H1 (cell line): ENCODE results near the gene PLCL2. TPM values are rescaled to one million over a fixed set of nuclear protein-coding genes. Genes with fewer than 3 reads are reported as not detected.

Source experiments
- CTCF ChIA-PET: fragments of 300-600 bp; sonication (Branson Sonifier 250); formaldehyde crosslinking; loops from one replicate; lab custom pipeline; 2021; ENCODE audit not compliant: partially characterized antibody; lab: Charles Lee
- POLR2A ChIA-PET: fragments of 300-600 bp; sonication (Branson Sonifier 250); formaldehyde crosslinking; loops from one replicate; lab custom pipeline; 2021; ENCODE audit warnings: inconsistent platforms; ENCODE audit not compliant: partially characterized antibody; lab: Charles Lee
- DNase-seq, 2 experiments: peaks; one replicate each; pipeline versions ENCODE4 v3.0.0 to v3.0.0-alpha.2; 2010 to 2022; ENCODE audit warnings: low spot score in 2 of 2, low read depth in 1 of 2, mixed read lengths in 1 of 2
- FAIRE-seq: peaks from 2 replicates; lab custom pipeline; 2011; peaks lifted over from hg19 to GRCh38; lab: Jason Lieb, UNC
- H2AFZ ChIP-seq: 2 replicates; pipeline ENCODE4 v1.8.1; 2012; ENCODE audit warnings: low read length, inconsistent platforms
- H2AK5ac ChIP-seq: 2 replicates; pipeline ENCODE4 v1.6.1; 2013; ENCODE audit warnings: low read depth, low read length
- H2BK120ac ChIP-seq: replicated peaks from 2 replicates; pipeline ENCODE3; 2013; ENCODE audit warnings: low read depth, low read length, inconsistent platforms
- H2BK12ac ChIP-seq: 2 replicates; pipeline ENCODE4 v1.6.1; 2013; ENCODE audit warnings: low read depth, low read length
- H2BK15ac ChIP-seq: 2 replicates; pipeline ENCODE4 v1.6.1; 2013; ENCODE audit warnings: low read length
- H2BK20ac ChIP-seq: 2 replicates; pipeline ENCODE4 v1.6.1; 2013; ENCODE audit warnings: low read length
- H2BK5ac ChIP-seq: 2 replicates; pipeline ENCODE4 v1.6.1; 2013; ENCODE audit warnings: low read depth, low read length
- H3K14ac ChIP-seq: 2 replicates; pipeline ENCODE4 v1.6.1; 2013; ENCODE audit warnings: inconsistent platforms; ENCODE audit not compliant: insufficient read length
- H3K18ac ChIP-seq: 2 replicates; pipeline ENCODE4 v1.6.1; 2013; ENCODE audit warnings: low read length; ENCODE audit errors: extremely low read depth
- H3K23ac ChIP-seq: 2 replicates; pipeline ENCODE4 v1.6.1; 2013; ENCODE audit warnings: inconsistent platforms; ENCODE audit not compliant: insufficient read length
- H3K23me2 ChIP-seq: 2 replicates; pipeline ENCODE4 v1.6.1; 2013; ENCODE audit warnings: low read depth, low read length
- H3K27ac ChIP-seq: 2 replicates; pipeline ENCODE4 v1.6.1; 2011; ENCODE audit warnings: low read depth, low read length, inconsistent platforms
- H3K27me3 ChIP-seq, 4 experiments: replicated peaks in 1 of 4; 1 replicate in 1 of 4; 2 replicates in 3 of 4; pipeline versions ENCODE4 v1.6.1 to v1.8.1; 2011 to 2013; ENCODE audit warnings: low read length in 3 of 4, mild to moderate bottlenecking in 3 of 4, inconsistent platforms in 2 of 4, mixed read lengths in 2 of 4, moderate library complexity in 1 of 4; ENCODE audit not compliant: control insufficient read depth in 3 of 4, insufficient read depth in 3 of 4; ENCODE audit errors: extremely low read depth in 1 of 4
- H3K36me3 ChIP-seq, 4 experiments: 2 replicates each; pipeline versions ENCODE4 v1.6.1 to v1.8.1; 2011 to 2013; ENCODE audit warnings: mild to moderate bottlenecking in 4 of 4, low read length in 3 of 4, moderate library complexity in 2 of 4, control low read depth in 1 of 4, inconsistent platforms in 1 of 4; ENCODE audit not compliant: insufficient read depth in 4 of 4, control insufficient read depth in 2 of 4
- H3K4ac ChIP-seq: replicated peaks from 2 replicates; pipeline ENCODE3; 2013; ENCODE audit warnings: low read length, low read depth, mixed read lengths, inconsistent platforms; ENCODE audit not compliant: insufficient read length
- H3K4me1 ChIP-seq, 4 experiments: replicated peaks in 1 of 4; 1 replicate in 1 of 4; 2 replicates in 3 of 4; pipeline versions ENCODE4 v1.6.1 to v1.8.1; 2011 to 2013; ENCODE audit warnings: low read length in 3 of 4, inconsistent platforms in 2 of 4, mixed read lengths in 1 of 4; ENCODE audit not compliant: insufficient read depth in 4 of 4, control insufficient read depth in 3 of 4
- H3K4me2 ChIP-seq, 2 experiments: 2 replicates each; pipeline versions ENCODE4 v1.6.1 to v1.8.1; 2011 to 2013; ENCODE audit warnings: low read depth in 2 of 2, low read length in 2 of 2, control low read depth in 1 of 2, inconsistent platforms in 1 of 2, mild to moderate bottlenecking in 1 of 2; ENCODE audit not compliant: insufficient read depth in 1 of 2
- H3K4me3 ChIP-seq, 4 experiments: fragments of 200-600, 300-600 bp in 1 of 4; sonication (generic), shearing (Covaris generic), sonication (Bioruptor Twin) in 1 of 4; 2 replicates each; pipeline versions ENCODE4 v1.5.1 to v1.8.1; 2011 to 2016; ENCODE audit warnings: low read length in 4 of 4, low read depth in 3 of 4, control low read depth in 2 of 4, inconsistent platforms in 2 of 4, mild to moderate bottlenecking in 2 of 4, mixed read lengths in 1 of 4, moderate library complexity in 1 of 4; ENCODE audit not compliant: insufficient read depth in 2 of 4; ENCODE audit errors: extremely low read depth in 1 of 4
- H3K56ac ChIP-seq: replicated peaks from 2 replicates; pipeline ENCODE3; 2013; ENCODE audit warnings: low read depth, mild to moderate bottlenecking, mixed read lengths, low read length, inconsistent platforms; ENCODE audit not compliant: insufficient read length
- H3K79me1 ChIP-seq: 2 replicates; pipeline ENCODE4 v1.6.1; 2013; ENCODE audit warnings: low read depth, low read length, control low read depth
- H3K79me2 ChIP-seq, 2 experiments: 2 replicates each; pipeline versions ENCODE4 v1.6.1 to v1.8.1; 2012 to 2013; ENCODE audit warnings: low read length in 2 of 2, mild to moderate bottlenecking in 2 of 2, inconsistent platforms in 1 of 2; ENCODE audit not compliant: insufficient read depth in 2 of 2, control insufficient read depth in 1 of 2
- H3K9ac ChIP-seq, 4 experiments: replicated peaks in 1 of 4; 1 replicate in 1 of 4; 2 replicates in 3 of 4; pipeline versions ENCODE4 v1.6.1 to v1.8.1; 2011 to 2013; ENCODE audit warnings: low read depth in 3 of 4, low read length in 3 of 4, control low read depth in 2 of 4, mild to moderate bottlenecking in 2 of 4, moderate library complexity in 2 of 4, inconsistent platforms in 1 of 4; ENCODE audit errors: extremely low read depth in 1 of 4
- H3K9me3 ChIP-seq, 2 experiments: 2 replicates each; pipeline versions ENCODE4 v1.6.1 to v1.8.1; 2012 to 2013; ENCODE audit warnings: mild to moderate bottlenecking in 2 of 2, moderate library complexity in 2 of 2, control low read depth in 1 of 2, inconsistent platforms in 1 of 2, low read depth in 1 of 2, low read length in 1 of 2, mixed read lengths in 1 of 2; ENCODE audit not compliant: insufficient read depth in 2 of 2
- H4K20me1 ChIP-seq, 2 experiments: replicated peaks in 1 of 2; 2 replicates each; pipeline versions ENCODE3 to v1.8.1; 2011 to 2013; ENCODE audit warnings: inconsistent platforms in 2 of 2, low read length in 2 of 2, mild to moderate bottlenecking in 1 of 2; ENCODE audit not compliant: insufficient read depth in 2 of 2, control insufficient read depth in 1 of 2
- H4K5ac ChIP-seq: 2 replicates; pipeline ENCODE4 v1.6.1; 2013; ENCODE audit warnings: low read length, low read depth, mixed read lengths, inconsistent platforms; ENCODE audit not compliant: insufficient read length
- H4K8ac ChIP-seq: 2 replicates; pipeline ENCODE4 v1.8.0; 2013; ENCODE audit warnings: mild to moderate bottlenecking, moderate library complexity, low read length, inconsistent platforms; ENCODE audit not compliant: insufficient read depth; ENCODE audit errors: extremely low read depth
- H4K91ac ChIP-seq: replicated peaks from 2 replicates; pipeline ENCODE3; 2013; ENCODE audit warnings: low read length, mixed read lengths, inconsistent platforms; ENCODE audit not compliant: insufficient read length
- CHD2 ChIP-seq: IDR thresholded peaks from 2 replicates; pipeline ENCODE4 v1.6.1; 2012; ENCODE audit warnings: low read length, improper control_type of control experiment
- EZH2 ChIP-seq: fragments of 200-600 bp; sonication (generic); IDR thresholded peaks from 2 replicates; pipeline ENCODE4 v1.7.1; 2012; ENCODE audit warnings: low read depth, mild to moderate bottlenecking, moderate library complexity, low read length, inconsistent platforms; ENCODE audit not compliant: severe bottlenecking
- KDM5A ChIP-seq: fragments of 200-600 bp; IDR thresholded peaks from 2 replicates; pipeline ENCODE4 v1.7.1; 2012; ENCODE audit warnings: mild to moderate bottlenecking, low read length, inconsistent platforms, mixed read lengths
- NANOG ChIP-seq: IDR thresholded peaks from 2 replicates; pipeline ENCODE4 v1.6.1; 2011; ENCODE audit warnings: low read length, low read depth, mild to moderate bottlenecking, inconsistent platforms; ENCODE audit not compliant: insufficient read depth, poor library complexity, severe bottlenecking
- RAD21 ChIP-seq, 2 experiments: IDR thresholded peaks in 1 of 2; conservative IDR thresholded peaks in 1 of 2; 2 replicates each; pipeline ENCODE4 v1.6.1; 2011; ENCODE audit warnings: low read depth in 2 of 2, low read length in 2 of 2, improper control_type of control experiment in 1 of 2, inconsistent platforms in 1 of 2, mild to moderate bottlenecking in 1 of 2, moderate library complexity in 1 of 2
- SIN3A ChIP-seq, 2 experiments: IDR thresholded peaks in 1 of 2; conservative IDR thresholded peaks in 1 of 2; 2 replicates each; pipeline ENCODE4 v1.6.1; 2011 to 2012; ENCODE audit warnings: low read length in 2 of 2, improper control_type of control experiment in 1 of 2, low read depth in 1 of 2, mild to moderate bottlenecking in 1 of 2
- WGBS, 2 experiments: shearing (Covaris generic) in 1 of 2; methylation state at CpG; one replicate each; pipeline versions ENCODE4 v1.1.6 to v1.1.7; 2013 to 2015; ENCODE audit warnings: low lambda C conversion rate in 2 of 2, mixed read lengths in 2 of 2, inconsistent platforms in 1 of 2, low coverage in 1 of 2, missing lambda C conversion rate in 1 of 2; ENCODE audit not compliant: insufficient replicate concordance in 2 of 2, insufficient coverage in 1 of 2, insufficient read length in 1 of 2; ENCODE audit errors: extremely low coverage in 1 of 2, missing lambda C conversion rate in 1 of 2; 5-methylcytosine and 5-hydroxymethylcytosine counted together
- polyA plus RNA-seq, 7 experiments: library from polyadenylated mRNA; depleted of rRNA in 3 of 7; stranded (reverse) in 5 of 7; unstranded in 2 of 7; fragments of >200 nt in 5 of 7; fragments of 200-250 nt in 2 of 7; gene quantifications; 1 replicate in 5 of 7; 2 replicates in 1 of 7; 4 replicates in 1 of 7; pipeline versions ENCODE4 v1.2.1 to v1.2.3, GENCODE V29; 2011 to 2013; ENCODE audit warnings: missing spikeins in 2 of 7, mixed read lengths in 2 of 7
- total RNA-seq: library from RNA; stranded (reverse); fragmentation: NEBNext Ultra II Directional; extraction: Animal tissue kit (Norgen Biotek cat#: 25700); gene quantifications from 2 replicates; pipeline ENCODE4 v1.2.1, GENCODE V29; 2021
- TF ChIP-seq, protein P1 (sequence below): IDR thresholded peaks from 2 replicates; pipeline ENCODE4 v1.6.1; 2011; ENCODE audit warnings: low read length, improper control_type of control experiment

The PLCL2 gene
- total and polyA plus RNA-seq, 2 of the 8 experiments (the other 6 are each of a cell fraction or from before 2014, with no cell fraction given): 3.5 to 6.8 TPM

DNA sequence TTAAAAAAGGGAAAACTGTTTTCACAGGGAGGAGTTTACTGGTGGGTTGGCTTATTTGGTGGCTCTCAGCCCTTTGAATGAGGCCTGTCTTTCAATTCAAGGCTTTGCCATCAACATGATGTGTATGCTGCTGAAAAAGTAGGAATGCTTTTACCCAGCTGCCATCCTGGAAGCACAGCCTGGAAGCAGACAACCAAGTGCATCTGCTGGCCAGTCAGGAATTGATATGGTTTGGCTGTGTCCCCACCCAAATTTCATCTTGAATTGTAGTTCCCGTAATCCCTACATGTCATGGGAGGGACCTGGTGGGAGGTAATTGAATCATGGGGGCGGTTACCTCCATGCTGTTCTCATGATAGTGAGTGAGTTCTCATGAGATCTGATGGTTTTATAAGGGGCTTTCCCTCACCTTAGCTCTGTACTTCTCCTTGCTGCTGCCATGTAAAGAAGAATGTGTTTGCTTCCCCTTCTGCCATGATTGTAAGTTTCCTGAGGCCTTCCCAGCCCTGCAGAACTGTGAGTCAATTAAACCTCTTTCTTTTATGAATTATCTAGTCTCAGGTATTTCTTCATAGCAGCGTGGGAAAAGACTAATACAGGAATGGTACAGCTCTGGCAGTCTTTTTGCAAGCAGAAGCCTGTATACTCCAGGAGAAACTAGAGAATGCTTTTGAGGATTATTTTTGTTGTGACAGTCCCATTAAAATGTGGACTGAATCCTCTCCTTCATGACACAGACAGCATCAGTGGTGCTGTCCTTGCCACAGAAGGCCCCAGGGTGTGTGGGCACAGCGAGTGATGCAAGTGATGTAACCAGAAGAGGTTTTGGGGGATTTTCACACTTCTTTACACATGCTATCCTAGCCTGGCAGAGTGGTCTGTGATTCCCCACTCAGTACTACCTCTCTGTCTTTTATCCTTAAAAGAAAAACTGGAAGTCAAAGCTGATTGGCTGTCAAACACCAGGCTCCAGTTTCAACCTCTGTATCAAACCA lies 20.0 kb downstream of the PLCL2 start:
- FAIRE-seq (no peak), DNase-seq (no peak)
- H3K79me1 ChIP-seq: no peaks in the 10 kb centered on the region
- H4K8ac ChIP-seq: no peak overlapping the region
- no peaks in the 10 kb centered on the region for H3K36me3 ChIP-seq
- ChIA-PET CTCF (interaction anchor here (1.0 to 2.5 kb wide), 4 partner anchors 19 to 138 kb away, joined by 3 to 8 read pairs (median 4); partner anchors contain the start of gene PLCL2), POLR2A (no interaction called here)
- H4K20me1 ChIP-seq: no peaks in the 10 kb centered on the region
- no peak overlapping the region for H3K23ac ChIP-seq
- H3K27me3 ChIP-seq: no peaks in the 10 kb centered on the region
- no peaks in the 10 kb centered on the region for H3K23me2 ChIP-seq
- H3K9ac ChIP-seq: no peak overlapping the region
- H2AK5ac ChIP-seq: no peak overlapping the region
- no peak overlapping the region for H3K18ac ChIP-seq
- no peak overlapping the region; a peak in 1 of 4 replicates for H3K4me2 ChIP-seq
- TF ChIP-seq RAD21 (IDR thresholded peaks at IDR 0.05 in 1 of 2, conservative IDR thresholded peaks at IDR 0.05 in 1 of 2; ENCODE audit: low read depth in 2 of 2, low read length in 2 of 2) (no peak), SIN3A (conservative IDR thresholded peaks at IDR 0.05 in 1 of 2, IDR thresholded peaks at IDR 0.05 in 1 of 2; ENCODE audit: low read depth in 1 of 2, low read length in 2 of 2) (no peak), KDM5A (no peak), NANOG (no peak), EZH2 (no peak), CHD2 (no peak)
- TF ChIP-seq, protein P1, sequence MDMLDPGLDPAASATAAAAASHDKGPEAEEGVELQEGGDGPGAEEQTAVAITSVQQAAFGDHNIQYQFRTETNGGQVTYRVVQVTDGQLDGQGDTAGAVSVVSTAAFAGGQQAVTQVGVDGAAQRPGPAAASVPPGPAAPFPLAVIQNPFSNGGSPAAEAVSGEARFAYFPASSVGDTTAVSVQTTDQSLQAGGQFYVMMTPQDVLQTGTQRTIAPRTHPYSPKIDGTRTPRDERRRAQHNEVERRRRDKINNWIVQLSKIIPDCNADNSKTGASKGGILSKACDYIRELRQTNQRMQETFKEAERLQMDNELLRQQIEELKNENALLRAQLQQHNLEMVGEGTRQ: no peak
- H3K27ac ChIP-seq: no peak overlapping the region
- H3K4me1 ChIP-seq: peaks cover 3 to 20% (median 5%) of the 10 kb centered on the region in 4 experiments; a peak in 4 of 7 replicates
- no peak overlapping the region for H2BK15ac ChIP-seq
- no peak overlapping the region for H3K56ac ChIP-seq
- H3K4me3 ChIP-seq: no peak overlapping the region
- no peak overlapping the region for H4K91ac ChIP-seq
- no peak overlapping the region for H2BK12ac ChIP-seq
- H4K5ac ChIP-seq: no peak overlapping the region
- peaks cover 0 to 40% of the 10 kb centered on the region in 2 experiments; a peak in 3 of 4 replicates for H3K79me2 ChIP-seq
- no peak overlapping the region for H3K14ac ChIP-seq
- H2BK5ac ChIP-seq: no peak overlapping the region
- no peak overlapping the region for H2AFZ ChIP-seq
- no peak overlapping the region for H2BK120ac ChIP-seq
- 83% methylated on average over 4 of the region's 4 CpGs; no CpG with 5 or more reads in 1 of the 2 experiments for WGBS, 2 experiments
- no peak overlapping the region for H2BK20ac ChIP-seq
- no peaks in the 10 kb centered on the region for H3K9me3 ChIP-seq
- H3K4ac ChIP-seq: no peak overlapping the region
